ENCODE results near the gene KHDC4. TPM values are rescaled to one million over a fixed set of nuclear protein-coding genes. Genes with fewer than 3 reads are reported as not detected.

KHDC4 gene
- total and polyA plus RNA-seq, 2 donors (not counting 3 experiments of a cell fraction or from before 2014, with no cell fraction given) = 47.9 to 54.1 TPM

- Histone ChIP-seq H3K9ac (replicated peaks; ENCODE audit: extremely low read depth, insufficient read depth, low read length) (no peak overlapping the region), H3K27ac (ENCODE audit: insufficient read depth, low read depth, low read length) (no peak overlapping the region), H3K4me2 (ENCODE audit: insufficient read depth, low read length) (no peak overlapping the region), H3K4me1 (ENCODE audit: control insufficient read depth, extremely low read depth, insufficient read depth, low read length) (peaks cover 3% of the 10 kb centered on the region), H3K27me3 (ENCODE audit: control insufficient read depth in 2 of 2, insufficient read depth in 2 of 2, low read length in 2 of 2) (no peaks in the 10 kb centered on the region), H2AFZ (ENCODE audit: low read depth, low read length) (no peak overlapping the region), H3K4me3 (replicated peaks in 1 of 3; ENCODE audit: insufficient read depth in 1 of 3, low read depth in 1 of 3, low read length in 3 of 3) (no peak overlapping the region), H3K9me3 (replicated peaks; ENCODE audit: control insufficient read depth, insufficient read depth, low read length) (no peaks in the 10 kb centered on the region), H3K36me3 (ENCODE audit: control insufficient read depth in 2 of 2, extremely low read depth in 1 of 2, insufficient read depth in 2 of 2, low read length in 2 of 2) (peaks cover 0 to 4% of the 10 kb centered on the region in 2 experiments), H3K9me1 (replicated peaks; ENCODE audit: control insufficient read depth, extremely low read depth, insufficient read depth, low read length) (no peaks in the 10 kb centered on the region), H4K20me1 (replicated peaks; ENCODE audit: control insufficient read depth, extremely low read depth, insufficient read depth, low read length) (no peaks in the 10 kb centered on the region), H3K79me2 (ENCODE audit: control insufficient read depth, insufficient read depth, low read length) (no peaks in the 10 kb centered on the region)
- no peak for DNase-seq (ENCODE audit: low read depth, low spot score)
- CTCF ChIA-PET = interaction anchor here (0.9 to 3.2 kb wide), 2 partner anchors 9 to 11 kb away, joined by 3 to 18 read pairs; no protein-coding TSS in a partner anchor
- dilution Hi-C loops (cut with MboI; ENCODE audit: extremely low pct_ligation_motif_present, low sequenced_read_pairs) (no loop called here), intact Hi-C loops (cut with micrococcal nuclease) (no loop called here)
- TF ChIP-seq JUN (IDR thresholded peaks at IDR 0.05; ENCODE audit: borderline replicate concordance, insufficient read depth, insufficient read length, low read depth) (no peak), GATA2 (IDR thresholded peaks at IDR 0.05; ENCODE audit: insufficient read depth, insufficient read length, low read depth, low read length) (no peak), POLR2AphosphoS5 (IDR thresholded peaks at IDR 0.05; ENCODE audit: insufficient read depth, low read depth, low read length) (no peak), POLR2A (IDR thresholded peaks at IDR 0.05; ENCODE audit: low read depth, low read length) (no peak), FOS (IDR thresholded peaks at IDR 0.05; ENCODE audit: borderline replicate concordance, insufficient read depth, low read length) (no peak), CTCF (IDR thresholded peaks at IDR 0.05; ENCODE audit: extremely low read depth in 1 of 2, insufficient read depth in 1 of 2, low read depth in 1 of 2, low read length in 2 of 2) (no peak), EZH2 (IDR thresholded peaks at IDR 0.05; ENCODE audit: borderline replicate concordance, low read depth, low read length, severe bottlenecking) (no peak), MAX (IDR thresholded peaks at IDR 0.05; ENCODE audit: insufficient read depth, insufficient read length) (no peak), MYC (IDR thresholded peaks at IDR 0.05; ENCODE audit: low read depth, low read length) (no peak)
- BruUV-seq (replicated peaks) = no TSS peak
- POLR2A ChIA-PET = no interaction called here
- no peak for FAIRE-seq
Measured at GRCh38 chr1:155884031-155884960, 49.9 kb downstream of the KHDC4 start.

All from endothelial cell of umbilical vein (primary cell).